NCI-H345 treated with DMSO at 0.1 percent for 48 hours (cell line): Measurements from ENCODE around the gene ESRP2.

Experiments
- DNase-seq: peaks from one replicate; lab custom pipeline; 2025; ENCODE audit not compliant: unreplicated experiment; lab: John Stamatoyannopoulos, UW

ESRP2 gene

GRCh38 chr16:68223072-68223471 lies 12.9 kb downstream of the ESRP2 start:
- DNase-seq, result no peak

- no peak for DNase-seq
These were observed 16.1 kb downstream of the ESRP2 start for GRCh38 chr16:68219725-68220351.

GRCh38 chr16:68217506-68217905 lies 18.4 kb downstream of the ESRP2 start:
- no peak for DNase-seq

- no peak for DNase-seq
These were observed 19.7 kb downstream of the ESRP2 start for GRCh38 chr16:68216240-68216639.

GRCh38 chr16:68215302-68215701 lies 20.6 kb downstream of the ESRP2 start:
- DNase-seq, result no peak

GRCh38 chr16:68214726-68215125 lies 21.2 kb downstream of the ESRP2 start:
- DNase-seq, result no peak

- no peak for DNase-seq
These were observed 29.7 kb downstream of the ESRP2 start for GRCh38 chr16:68206245-68206644.

- DNase-seq, result peak; percentile 8
These were observed 33.8 kb downstream of the ESRP2 start for GRCh38 chr16:68202091-68202519.

- no peak for DNase-seq
These were observed 35.7 kb downstream of the ESRP2 start for GRCh38 chr16:68200088-68200783.

- no peak for DNase-seq
These were observed 38.7 kb downstream of the ESRP2 start for GRCh38 chr16:68197250-68197649.

- DNase-seq, result no peak
These were observed 41.7 kb downstream of the ESRP2 start for GRCh38 chr16:68194251-68194650.

GRCh38 chr16:68190736-68191510 lies 45.0 kb downstream of the ESRP2 start:
- no peak for DNase-seq

- no peak for DNase-seq
These were observed 45.8 kb downstream of the ESRP2 start for GRCh38 chr16:68190081-68190480.

- DNase-seq, result no peak
These were observed 47.8 kb downstream of the ESRP2 start for GRCh38 chr16:68188170-68188569.

GRCh38 chr16:68187505-68187904 lies 48.4 kb downstream of the ESRP2 start:
- no peak for DNase-seq

- DNase-seq, result no peak
These were observed 49.0 kb downstream of the ESRP2 start for GRCh38 chr16:68186877-68187276.

- DNase-seq, result no peak
These were observed 52.9 kb downstream of the ESRP2 start for GRCh38 chr16:68183046-68183445.

- no peak for DNase-seq
These were observed 56.1 kb downstream of the ESRP2 start for GRCh38 chr16:68179855-68180254.

- DNase-seq, result no peak
These were observed 56.6 kb downstream of the ESRP2 start for GRCh38 chr16:68179196-68179795.
